Measurements from ENCODE around the gene TNFSF10. TPM values are rescaled to one million over a fixed set of nuclear protein-coding genes. Genes with fewer than 3 reads are reported as not detected.

TNFSF10 gene
- total RNA-seq, 2 experiments from 2014 or later: 5.1 to 6.8 TPM

Small RNAs within 50 kb of the gene (small RNA-seq; reads per million reads assigned to genes)
- not detected for gene AC007919.1

Other genes with a start within 250 kb of the TNFSF10 start
- not detected in 2 replicates for gene GHSR, start 75.0 kb downstream of the TNFSF10 start, total RNA-seq (2014; rRNA removed; shearing (Covaris generic))
- not detected in 2 replicates for gene GHSR, start 75.0 kb downstream of the TNFSF10 start, total RNA-seq (2022)
- 2.3 and 2.7 TPM in 2 replicates for gene NCEH1, start 187.6 kb upstream of the TNFSF10 start, total RNA-seq (2014; rRNA removed; shearing (Covaris generic))
- gene NCEH1, start 187.6 kb upstream of the TNFSF10 start, total RNA-seq (2022): 7.8 and 8.2 TPM in 2 replicates
- gene ECT2, start 227.3 kb upstream of the TNFSF10 start, total RNA-seq (2014; rRNA removed; shearing (Covaris generic)): 48.1 and 51.5 TPM in 2 replicates
- gene ECT2, start 227.3 kb upstream of the TNFSF10 start, total RNA-seq (2022): 66.1 and 72.5 TPM in 2 replicates

Data from OCI-LY7 (cell line).